ENCODE measurements around the gene GATAD2A.
A peak's percentile ranks its signal among the peaks of the same experiment; 100 is the strongest.

The GATAD2A gene

DNA sequence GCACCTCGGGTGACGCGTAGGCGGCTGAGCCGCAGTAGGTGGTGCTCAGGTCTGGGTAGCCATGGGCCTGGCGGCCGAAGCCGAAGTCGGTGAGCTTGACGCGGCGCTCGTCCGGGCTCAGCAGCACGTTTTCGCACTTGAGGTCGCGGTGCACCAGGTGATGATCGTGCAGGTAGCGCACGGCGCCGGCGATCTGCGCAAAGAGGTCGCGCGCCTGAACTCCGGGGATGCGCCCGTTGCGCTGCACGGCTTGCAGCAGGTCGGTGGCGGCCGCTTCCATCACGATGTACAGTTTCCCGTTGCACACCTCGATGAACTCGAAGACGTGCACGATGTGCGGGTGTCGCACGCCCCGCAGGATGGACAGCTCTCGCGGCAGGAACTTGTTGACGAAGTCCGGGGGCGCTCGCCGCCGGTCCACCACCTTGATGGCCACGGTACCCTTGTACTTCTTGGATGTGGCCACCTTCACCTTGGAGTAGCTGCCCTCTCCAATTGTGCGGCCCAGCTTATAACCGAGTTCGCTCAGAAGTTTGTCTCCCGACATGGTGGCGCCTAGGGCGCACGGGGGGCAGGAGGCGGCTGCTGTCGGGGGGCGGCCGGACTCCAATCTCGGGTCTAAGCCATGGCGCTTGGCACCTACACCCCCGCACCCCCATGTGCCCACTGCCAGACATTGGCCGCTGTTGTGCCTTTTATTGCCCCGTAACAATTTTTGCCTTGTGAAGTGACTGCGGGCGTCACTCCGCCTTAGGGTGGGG, 109.6 kb downstream of the GATAD2A start, which contains the start of gene TSSK6:
Gene TSSK6 (minus strand): TSS at position 668 of the 761 bp plus-strand sequence. CDS start 121 bp downstream, at position 547.
- peak within 1 kb of the TSS; percentile 92 for H2AFZ ChIP-seq (ENCODE audit: low read depth, low read length)

DNA sequence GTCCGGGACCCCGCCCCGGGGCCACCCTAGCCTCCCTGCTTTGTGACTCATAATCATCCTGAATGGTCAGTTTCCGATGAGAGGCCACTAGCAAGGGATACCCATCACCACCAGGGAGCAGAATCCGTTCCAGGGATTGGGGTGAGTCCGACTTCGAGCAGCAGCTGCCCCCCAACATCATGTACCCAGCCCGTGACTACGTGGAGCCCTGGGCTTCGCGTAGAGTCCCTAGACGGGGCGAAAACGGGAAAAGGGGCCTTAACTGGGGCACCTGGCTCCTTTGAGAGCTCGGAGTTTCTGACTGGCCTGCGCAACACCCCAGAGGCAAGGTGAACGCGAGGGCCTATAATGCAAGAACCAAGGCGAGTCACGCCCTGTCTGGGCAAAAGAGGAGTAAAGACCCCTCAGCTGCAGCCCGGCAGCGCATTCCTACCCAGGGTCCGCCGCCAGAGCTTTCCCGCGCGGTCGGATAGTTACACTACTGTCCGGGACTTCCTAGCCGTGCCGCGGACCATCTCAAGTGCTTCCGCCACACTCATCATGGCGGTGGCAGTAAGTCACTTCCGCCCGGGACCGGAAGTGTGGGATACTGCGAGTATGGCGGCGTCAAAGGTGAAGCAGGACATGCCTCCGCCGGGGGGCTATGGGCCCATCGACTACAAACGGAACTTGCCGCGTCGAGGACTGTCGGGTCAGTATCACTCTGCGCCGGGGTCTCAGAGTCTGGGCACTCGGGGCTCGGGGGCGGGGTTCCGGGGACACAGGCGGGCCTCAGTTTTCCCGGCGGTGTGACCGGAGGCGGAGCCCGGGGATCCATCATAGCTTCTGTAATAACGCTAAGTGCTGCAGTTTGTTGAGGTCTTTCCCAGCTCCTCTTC, 110.4 kb downstream of the GATAD2A start, which contains the start of gene NDUFA13:
Gene NDUFA13 (plus strand): TSS at position 584 of the 878 bp plus-strand sequence. CDS start 14 bp downstream, at position 598.
- TF ChIP-seq, protein P1, sequence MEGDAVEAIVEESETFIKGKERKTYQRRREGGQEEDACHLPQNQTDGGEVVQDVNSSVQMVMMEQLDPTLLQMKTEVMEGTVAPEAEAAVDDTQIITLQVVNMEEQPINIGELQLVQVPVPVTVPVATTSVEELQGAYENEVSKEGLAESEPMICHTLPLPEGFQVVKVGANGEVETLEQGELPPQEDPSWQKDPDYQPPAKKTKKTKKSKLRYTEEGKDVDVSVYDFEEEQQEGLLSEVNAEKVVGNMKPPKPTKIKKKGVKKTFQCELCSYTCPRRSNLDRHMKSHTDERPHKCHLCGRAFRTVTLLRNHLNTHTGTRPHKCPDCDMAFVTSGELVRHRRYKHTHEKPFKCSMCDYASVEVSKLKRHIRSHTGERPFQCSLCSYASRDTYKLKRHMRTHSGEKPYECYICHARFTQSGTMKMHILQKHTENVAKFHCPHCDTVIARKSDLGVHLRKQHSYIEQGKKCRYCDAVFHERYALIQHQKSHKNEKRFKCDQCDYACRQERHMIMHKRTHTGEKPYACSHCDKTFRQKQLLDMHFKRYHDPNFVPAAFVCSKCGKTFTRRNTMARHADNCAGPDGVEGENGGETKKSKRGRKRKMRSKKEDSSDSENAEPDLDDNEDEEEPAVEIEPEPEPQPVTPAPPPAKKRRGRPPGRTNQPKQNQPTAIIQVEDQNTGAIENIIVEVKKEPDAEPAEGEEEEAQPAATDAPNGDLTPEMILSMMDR (IDR thresholded peaks at IDR 0.05; ENCODE audit: borderline replicate concordance, extremely low read depth, low read length, poor library complexity, severe bottlenecking), result no peak
- no peak for TF ChIP-seq EZH2 (IDR thresholded peaks at IDR 0.05; ENCODE audit: borderline replicate concordance, low read depth, low read length, severe bottlenecking)
- peak within 1 kb of the TSS; percentile 92 for H2AFZ ChIP-seq (ENCODE audit: low read depth, low read length)
- H3K36me3 ChIP-seq (ENCODE audit: insufficient read depth, low read length), result peaks cover 29% of the 10 kb centered on the region
- peaks cover 14% of the 10 kb centered on the region; the same call in 1 of the 2 replicates for H4K20me1 ChIP-seq (ENCODE audit: insufficient read depth, low read length)
- H3K9ac ChIP-seq (ENCODE audit: low read depth, low read length), result peak within 1 kb of the TSS; percentile 82
- H3K4me2 ChIP-seq (ENCODE audit: insufficient read depth, low read length), result peak within 1 kb of the TSS; percentile 99
- DNase-seq (peak; percentile 93), ATAC-seq (ENCODE audit: insufficient read depth, low read depth) (peak; percentile 90)
- H3K27ac ChIP-seq (ENCODE audit: low read length), result peak within 1 kb of the TSS; percentile 88
- no peaks in the 10 kb centered on the region for H3K27me3 ChIP-seq (ENCODE audit: insufficient read depth, low read length, poor library complexity)
- H3K79me2 ChIP-seq (ENCODE audit: insufficient read depth, low read length), result peaks cover 63% of the 10 kb centered on the region
- H3K4me3 ChIP-seq (ENCODE audit: low read depth in 1 of 2, low read length in 2 of 2), result peak within 1 kb of the TSS; percentile 90 to 99
- H3K9me3 ChIP-seq (ENCODE audit: insufficient read depth, low read length, severe bottlenecking), result no peaks in the 10 kb centered on the region
- H3K4me1 ChIP-seq (ENCODE audit: insufficient read depth, low read length), result peaks cover 35% of the 10 kb centered on the region

More for the DNA sequence above, 109.6 kb downstream of the GATAD2A start, which contains the start of gene TSSK6:
- peaks cover 35% of the 10 kb centered on the region for H3K4me1 ChIP-seq (ENCODE audit: insufficient read depth, low read length)
- no peaks in the 10 kb centered on the region for H3K27me3 ChIP-seq (ENCODE audit: insufficient read depth, low read length, poor library complexity)
- ATAC-seq (ENCODE audit: insufficient read depth, low read depth) (no peak), DNase-seq (no peak)
- peaks cover 23% of the 10 kb centered on the region for H3K36me3 ChIP-seq (ENCODE audit: insufficient read depth, low read length)
- H3K4me3 ChIP-seq (ENCODE audit: low read depth in 1 of 2, low read length in 2 of 2), result peak within 1 kb of the TSS; percentile 90 to 99
- peaks cover 55% of the 10 kb centered on the region for H3K79me2 ChIP-seq (ENCODE audit: insufficient read depth, low read length)
- H3K9me3 ChIP-seq (ENCODE audit: insufficient read depth, low read length, severe bottlenecking), result no peaks in the 10 kb centered on the region
- H4K20me1 ChIP-seq (ENCODE audit: insufficient read depth, low read length), result peaks cover 11% of the 10 kb centered on the region; the same call in 1 of the 2 replicates
- H3K4me2 ChIP-seq (ENCODE audit: insufficient read depth, low read length), result peak within 1 kb of the TSS; percentile 99
- H3K27ac ChIP-seq (ENCODE audit: low read length), result peak within 1 kb of the TSS; percentile 88
- TF ChIP-seq, protein P1 (IDR thresholded peaks at IDR 0.05; ENCODE audit: borderline replicate concordance, extremely low read depth, low read length, poor library complexity, severe bottlenecking), result no peak
- no peak for TF ChIP-seq EZH2 (IDR thresholded peaks at IDR 0.05; ENCODE audit: borderline replicate concordance, low read depth, low read length, severe bottlenecking)
- peak within 1 kb of the TSS; percentile 82 for H3K9ac ChIP-seq (ENCODE audit: low read depth, low read length)

DNA sequence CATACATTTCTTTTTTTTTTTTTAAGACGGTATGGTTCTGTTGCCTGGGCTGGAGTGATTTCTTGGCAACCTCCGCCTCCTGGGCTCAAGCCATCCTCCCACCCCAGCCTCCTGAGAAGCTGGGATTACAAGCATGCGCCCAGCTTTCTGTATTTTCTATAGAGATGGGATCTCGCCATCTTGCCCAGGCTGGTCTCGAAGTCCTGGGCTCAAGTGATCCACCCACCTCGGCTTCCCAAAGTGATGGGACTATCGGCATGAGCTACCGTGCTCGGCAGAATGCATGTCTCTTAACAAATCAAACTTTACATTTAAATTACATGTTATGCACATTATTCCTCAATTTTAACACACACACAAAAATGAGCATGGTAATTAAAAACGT, 111.8 kb downstream of the GATAD2A start:
- DNase-seq (no peak), ATAC-seq (ENCODE audit: insufficient read depth, low read depth) (no peak)
- Histone ChIP-seq H3K9ac (ENCODE audit: low read depth, low read length) (peak overlapping the region; percentile 82), H3K36me3 (ENCODE audit: insufficient read depth, low read length) (peaks cover 31% of the 10 kb centered on the region), H2AFZ (ENCODE audit: low read depth, low read length) (no peak overlapping the region), H3K27me3 (ENCODE audit: insufficient read depth, low read length, poor library complexity) (no peaks in the 10 kb centered on the region), H3K9me3 (ENCODE audit: insufficient read depth, low read length, severe bottlenecking) (no peaks in the 10 kb centered on the region), H3K4me1 (ENCODE audit: insufficient read depth, low read length) (peaks cover 35% of the 10 kb centered on the region), H3K4me2 (ENCODE audit: insufficient read depth, low read length) (peak overlapping the region; percentile 99), H3K27ac (ENCODE audit: low read length) (peak overlapping the region; percentile 88; the same call in 1 of the 2 replicates), H4K20me1 (ENCODE audit: insufficient read depth, low read length) (peaks cover 14% of the 10 kb centered on the region; the same call in 1 of the 2 replicates), H3K79me2 (ENCODE audit: insufficient read depth, low read length) (peaks cover 75% of the 10 kb centered on the region), H3K4me3 (ENCODE audit: low read depth in 1 of 2, low read length in 2 of 2) (peak overlapping the region; percentile 90 to 99; a peak in 3 of 4 replicates)
- TF ChIP-seq EZH2 (IDR thresholded peaks at IDR 0.05; ENCODE audit: borderline replicate concordance, low read depth, low read length, severe bottlenecking), result no peak
- TF ChIP-seq, protein P1 (IDR thresholded peaks at IDR 0.05; ENCODE audit: borderline replicate concordance, extremely low read depth, low read length, poor library complexity, severe bottlenecking), result no peak

All from DND-41 (cell line).